Stimulated activated CD4-positive, alpha-beta T cell treated with anti-CD3 and anti-CD28 coated beads, Interleukin-1b, Interleukin-23, amount 100 ng/mL, for 4 hours (primary cell): Measurements from ENCODE around the gene NTM.

Experiments used
- DNase-seq, 2 donors: peaks; one replicate each; pipeline ENCODE4 v3.0.0-alpha.2; 2020; ENCODE audit warnings: low read depth in 2 of 2

The NTM gene

DNA sequence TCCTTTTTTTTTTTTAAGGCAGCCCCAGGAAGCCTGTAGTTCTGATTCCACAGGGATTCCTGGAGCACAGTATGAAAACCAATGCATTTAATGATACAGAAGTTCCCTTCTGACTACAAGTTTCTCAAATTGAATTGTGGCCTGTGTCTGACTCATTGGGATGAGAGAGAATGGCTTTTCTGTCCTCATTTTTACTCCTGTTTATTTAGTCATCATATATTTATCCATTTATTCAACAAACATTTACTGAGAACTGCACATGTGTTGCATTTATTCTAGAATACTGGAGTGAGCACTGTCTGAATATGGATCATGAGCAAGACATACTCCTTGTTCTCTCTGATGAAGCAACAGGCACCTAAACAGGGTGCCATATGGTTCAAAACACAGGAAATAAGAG is 231.2 kb downstream of the NTM start:
- no peak for DNase-seq

DNA sequence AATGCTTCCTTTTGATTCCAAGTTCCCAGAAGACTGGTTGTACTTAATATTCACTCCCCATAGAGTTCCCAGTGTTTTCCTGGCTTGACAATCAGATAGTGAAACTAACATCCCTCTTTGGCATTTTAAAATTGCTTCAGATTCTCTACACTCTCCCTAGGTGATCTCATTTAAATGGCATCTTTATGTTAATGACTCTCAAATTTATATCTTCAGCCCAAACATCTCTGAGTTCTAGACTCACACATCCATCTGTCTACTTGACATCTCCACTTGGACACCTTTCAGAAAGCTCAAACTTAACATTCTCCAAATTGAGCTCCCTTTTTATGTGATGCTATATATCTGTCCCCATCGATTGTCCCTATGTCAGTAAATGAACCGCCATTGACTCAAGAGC is 232.0 kb downstream of the NTM start:
- DNase-seq, result no peak

DNA sequence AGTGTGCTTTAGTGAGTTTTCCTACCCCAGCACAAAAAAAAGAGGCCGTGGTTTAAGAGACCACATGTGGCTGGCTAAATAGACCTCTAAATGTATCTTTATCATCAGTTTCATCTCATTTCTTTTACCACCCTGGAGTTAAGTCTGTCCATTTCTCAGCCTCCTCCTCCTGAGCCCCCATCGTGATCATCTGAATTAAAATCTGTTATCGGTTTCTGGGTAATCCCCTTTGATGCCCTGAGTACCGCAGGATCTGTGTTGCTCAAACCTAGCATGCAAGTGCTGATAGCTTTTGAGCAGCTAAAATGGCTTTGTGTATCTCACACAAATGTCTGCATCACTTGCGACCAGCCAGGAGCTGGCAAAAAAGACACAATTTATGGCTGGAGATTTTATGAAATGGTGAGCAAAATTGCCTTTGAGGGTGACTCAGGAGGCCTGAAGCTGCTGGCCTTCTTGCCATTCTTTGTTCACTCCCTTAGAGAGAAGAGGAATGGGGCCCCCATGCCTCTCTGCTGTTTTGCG is 236.5 kb downstream of the NTM start:
- DNase-seq, result no peak

DNA sequence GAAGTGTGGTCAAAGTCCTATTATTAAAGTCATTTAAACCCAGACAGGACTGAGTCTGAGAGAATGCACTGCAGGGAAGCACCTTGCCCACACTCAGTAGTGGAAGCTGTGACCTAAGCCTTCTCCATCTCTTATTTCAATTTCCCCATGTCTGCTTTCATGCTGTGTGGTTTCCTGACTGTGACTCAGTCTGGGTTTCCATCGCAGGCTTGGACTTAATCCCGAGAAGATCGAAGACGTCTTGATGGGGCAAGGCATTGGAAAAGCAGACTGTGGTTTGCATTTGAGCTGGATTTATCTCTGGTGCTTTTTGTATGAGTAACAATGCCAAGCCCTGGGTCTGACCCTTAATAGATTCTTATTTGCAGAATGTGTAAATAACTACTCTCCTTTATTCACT is 238.9 kb downstream of the NTM start:
- no peak for DNase-seq

DNA sequence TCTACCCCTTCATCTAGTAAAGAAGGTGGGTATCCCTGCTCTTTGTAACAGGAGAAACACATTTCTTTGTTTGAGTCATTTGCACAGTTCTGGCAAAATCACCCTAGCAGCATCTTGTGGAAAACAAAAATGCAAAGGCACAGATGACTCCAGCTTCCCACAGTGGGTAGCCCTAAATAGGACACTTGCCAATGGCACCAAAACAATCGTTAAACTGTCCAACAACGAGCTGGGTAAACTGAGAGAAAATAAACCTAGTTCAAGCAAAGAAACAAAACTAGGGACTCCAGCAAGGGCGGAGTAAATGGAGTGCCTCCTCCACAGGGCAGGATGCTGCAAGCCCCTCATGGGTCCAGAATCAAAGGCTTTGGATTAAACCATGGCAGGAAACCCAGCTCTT is 239.5 kb downstream of the NTM start:
- no peak for DNase-seq

DNA sequence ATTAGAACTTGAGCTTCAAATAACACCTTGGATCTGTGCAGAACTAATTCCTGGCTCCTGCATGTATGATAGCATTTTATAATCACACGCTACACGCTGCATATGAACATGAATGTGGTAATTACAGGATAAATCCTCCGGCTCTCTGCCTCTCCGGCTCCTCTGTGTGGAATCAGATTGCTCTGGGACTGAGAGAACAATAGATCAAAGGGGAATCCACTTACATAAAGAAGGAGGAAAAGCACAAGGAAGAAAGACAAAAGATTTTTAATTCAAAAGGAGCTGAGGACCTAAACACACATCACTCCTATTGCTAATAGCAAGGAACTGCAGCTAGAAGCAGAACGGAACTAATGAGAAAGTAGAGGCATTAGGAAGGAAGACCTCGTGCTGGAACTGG is 240.9 kb downstream of the NTM start:
- no peak for DNase-seq

DNA sequence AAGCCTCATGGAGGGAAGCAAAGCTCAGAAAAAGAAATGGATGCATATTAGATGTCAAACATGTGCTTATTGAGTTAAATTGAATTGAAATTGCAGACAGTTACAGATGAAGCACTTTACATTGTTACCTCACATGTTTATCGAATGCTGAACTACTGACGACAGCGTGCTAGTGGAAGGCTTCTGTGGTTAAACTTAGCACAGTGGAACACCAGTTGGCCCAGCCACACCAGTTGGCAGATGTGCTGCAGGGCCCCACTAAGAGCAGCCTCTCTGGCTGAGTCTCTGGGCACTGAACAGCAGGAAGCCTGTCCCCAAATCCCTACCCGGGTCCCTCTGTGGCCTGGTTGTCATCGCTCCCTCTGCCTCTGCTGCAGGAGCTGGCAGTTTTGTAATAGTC is 242.1 kb downstream of the NTM start:
- DNase-seq, result no peak

DNA sequence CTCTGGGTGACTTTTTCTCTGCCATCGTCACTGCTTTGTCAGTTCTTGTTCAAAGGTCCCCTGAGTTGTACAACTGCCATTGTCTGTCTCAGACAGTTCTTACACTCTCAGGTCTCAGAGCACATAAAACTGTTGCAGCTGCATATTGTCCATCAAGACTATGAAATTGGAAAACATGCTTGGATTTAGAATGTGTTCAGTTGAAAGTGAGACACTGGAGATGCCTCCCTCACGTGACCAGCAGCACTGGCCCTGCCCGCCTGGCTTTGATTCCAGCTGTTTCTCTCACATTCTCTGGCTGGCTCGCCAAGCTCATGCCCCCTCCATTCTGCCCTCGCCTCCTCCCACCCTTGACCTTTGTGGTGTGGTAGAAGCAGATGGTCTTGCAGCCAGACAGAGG is 244.2 kb downstream of the NTM start:
- DNase-seq, result no peak

DNA sequence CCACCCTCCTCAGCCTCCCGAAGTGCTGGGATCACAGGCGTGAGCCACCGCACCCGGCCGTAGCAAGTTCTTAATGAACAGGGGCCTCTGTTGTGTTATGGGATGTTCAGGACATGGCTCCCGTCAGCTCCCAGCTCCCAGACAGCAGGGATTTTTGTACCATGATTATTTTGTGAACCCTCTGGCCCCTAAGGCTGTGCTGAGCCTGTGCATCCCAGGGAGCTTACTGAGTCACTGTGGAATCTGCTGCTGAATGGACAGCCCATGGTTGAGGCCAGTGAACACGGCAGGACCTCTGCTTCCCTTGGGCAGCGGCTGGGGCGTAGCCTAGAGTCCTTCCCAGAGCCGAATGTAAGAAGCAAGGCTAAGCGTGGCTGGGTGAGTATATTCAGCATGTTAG is 245.2 kb downstream of the NTM start:
- DNase-seq, result no peak

DNA sequence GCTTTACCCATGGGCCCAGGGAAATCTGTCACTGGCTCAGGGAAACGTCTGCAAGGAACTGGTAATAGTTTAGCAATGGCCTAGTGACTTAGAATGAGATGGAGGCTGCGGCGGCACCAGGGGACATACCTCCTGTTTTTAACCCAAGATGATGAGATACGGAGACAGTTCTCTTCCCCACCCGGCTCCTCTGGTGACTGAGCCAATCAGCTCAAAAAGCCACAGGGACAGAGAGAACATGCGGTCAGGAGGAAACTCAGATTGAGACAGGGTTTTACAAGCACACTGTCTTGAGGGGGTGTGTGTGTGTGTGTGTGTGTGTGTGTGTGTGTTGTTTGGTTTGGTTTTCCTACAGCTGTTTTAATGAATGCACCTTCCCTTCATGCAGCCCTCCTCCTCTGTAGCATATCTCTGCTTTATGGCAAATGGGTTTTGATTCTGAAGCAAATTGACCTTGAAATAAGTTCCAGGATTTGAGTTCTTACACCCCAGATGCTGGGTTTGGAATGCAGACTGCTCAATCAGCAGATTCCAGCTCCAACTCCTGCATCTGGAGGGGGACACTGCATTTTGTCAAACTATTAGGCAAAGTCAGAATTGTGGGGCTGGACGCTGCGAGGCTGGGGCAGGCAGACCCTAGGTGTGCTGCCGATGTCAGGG is 246.2 kb downstream of the NTM start:
- DNase-seq, result no peak

DNA sequence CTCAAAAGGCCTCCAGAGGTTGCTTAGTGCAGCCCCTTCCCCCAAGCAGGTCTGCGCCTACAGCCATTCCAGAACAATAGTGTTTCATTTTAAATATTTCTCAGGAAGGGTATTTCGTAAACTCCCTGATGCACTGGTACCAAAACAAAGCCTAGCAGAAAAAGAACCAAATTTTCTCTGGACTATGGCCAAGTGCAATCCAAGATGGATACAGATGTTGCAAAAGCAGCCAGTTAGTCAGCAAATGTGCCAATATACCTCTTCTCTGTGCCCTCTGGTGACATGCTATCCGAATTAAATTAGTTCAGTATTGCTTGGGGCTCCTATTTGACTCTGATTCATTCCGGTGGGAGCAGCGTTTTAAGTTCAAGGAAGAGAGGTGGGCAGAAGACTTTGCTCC is 247.8 kb downstream of the NTM start:
- no peak for DNase-seq

DNA sequence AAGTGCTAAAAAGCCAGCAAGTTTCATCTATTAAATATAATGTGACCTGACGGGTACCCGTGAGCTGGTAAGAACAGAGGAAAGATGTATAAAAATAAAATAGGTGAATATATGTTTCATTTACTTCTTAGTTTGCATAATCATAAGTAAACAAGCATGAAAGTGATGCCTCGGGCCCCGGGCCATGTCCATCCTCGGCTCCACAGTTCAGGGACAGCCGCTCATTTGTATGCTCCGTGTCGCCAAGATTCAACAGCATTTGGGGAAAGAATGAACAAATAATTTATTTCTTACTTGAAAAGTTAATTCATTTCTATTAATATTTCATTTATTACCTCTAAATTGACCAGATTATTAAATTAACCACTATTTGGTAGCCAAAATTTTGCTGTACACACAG is 251.8 kb downstream of the NTM start:
- no peak for DNase-seq

DNA sequence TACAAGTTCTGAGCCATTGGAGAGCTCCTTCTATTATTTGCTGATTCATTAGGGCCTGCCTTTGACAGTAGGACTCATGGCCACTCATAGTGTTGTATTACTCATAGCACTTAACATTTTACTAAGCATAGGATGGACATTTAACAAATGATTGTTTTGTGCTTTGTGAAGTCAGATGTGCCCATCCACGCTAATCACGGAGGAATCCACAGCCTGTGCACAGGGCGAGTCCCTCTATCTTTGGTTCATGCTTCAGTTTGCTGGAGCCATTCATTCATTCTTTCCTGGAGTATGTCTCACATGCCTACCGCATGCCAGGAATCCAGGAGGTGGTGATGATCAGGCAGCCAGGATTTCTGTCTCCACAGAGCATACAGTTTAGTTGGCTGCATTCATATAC is 254.1 kb downstream of the NTM start:
- DNase-seq, result no peak

DNA sequence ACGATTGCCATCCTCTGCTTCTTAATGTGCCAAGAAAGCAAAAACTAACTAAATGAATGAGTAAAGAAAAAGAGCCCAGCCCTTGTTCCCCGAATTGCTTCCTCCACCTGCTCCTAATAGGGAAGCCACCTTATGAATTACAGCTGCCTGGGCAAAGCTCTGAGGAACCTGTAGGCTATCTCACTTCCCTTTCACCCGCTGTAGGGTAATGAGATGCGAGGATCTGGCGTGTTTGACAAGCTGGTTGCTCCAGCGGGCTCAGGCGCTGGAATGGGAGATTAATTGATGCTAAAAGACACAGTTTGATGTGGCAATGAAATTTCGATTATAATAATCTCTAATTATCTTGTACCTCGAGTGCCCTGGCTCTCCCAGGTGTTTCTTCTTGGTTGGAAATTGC is 256.4 kb downstream of the NTM start:
- no peak for DNase-seq

DNA sequence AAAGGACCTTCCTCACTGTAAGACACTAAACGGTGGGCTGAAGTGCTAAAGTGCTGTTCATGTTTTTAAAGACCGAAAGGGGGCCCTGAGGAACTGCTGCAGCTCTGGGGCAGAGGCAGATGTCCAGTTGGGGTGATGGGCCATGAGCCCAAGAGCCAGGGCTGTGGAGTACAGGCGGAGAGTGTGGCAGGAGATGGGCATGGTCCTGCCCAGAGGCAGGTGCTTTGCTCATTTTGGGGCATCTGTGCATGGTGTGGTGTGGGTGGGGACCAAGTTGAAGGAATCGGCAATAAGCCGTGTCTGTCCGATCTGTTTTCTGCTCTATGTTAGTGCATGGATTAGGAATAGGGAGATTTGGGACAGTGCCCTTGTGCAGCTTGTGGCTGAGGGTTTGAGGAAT is 258.3 kb downstream of the NTM start:
- no peak for DNase-seq

DNA sequence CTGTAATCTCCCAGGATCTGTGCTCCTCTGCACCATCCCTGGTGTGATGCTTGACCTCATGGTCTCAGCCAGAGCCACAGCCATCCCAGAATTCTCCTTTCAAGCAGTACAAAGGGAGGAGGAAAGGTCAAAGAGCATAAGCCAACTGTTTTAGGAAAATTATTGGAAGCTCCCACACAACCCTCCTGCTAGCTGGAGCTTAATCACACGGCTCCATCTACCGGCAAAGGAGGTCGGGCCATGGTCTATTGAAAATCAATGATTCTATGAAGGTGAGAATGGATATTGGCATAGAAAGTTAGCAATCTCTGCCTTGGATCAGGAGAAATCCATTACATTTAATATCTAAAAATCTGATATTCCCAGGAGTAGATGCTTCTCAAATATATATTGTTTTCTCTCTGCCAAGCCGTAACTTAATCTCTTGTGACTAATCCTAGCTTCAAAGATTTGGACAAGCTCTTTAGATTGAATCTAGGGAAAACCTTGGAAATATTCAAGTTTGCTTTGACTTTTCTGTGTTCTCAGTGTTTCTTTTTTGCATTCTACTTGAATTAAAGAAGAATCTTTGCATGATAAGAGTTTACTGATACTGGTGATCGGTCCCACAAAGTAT is 259.6 kb downstream of the NTM start:
- DNase-seq, result no peak

DNA sequence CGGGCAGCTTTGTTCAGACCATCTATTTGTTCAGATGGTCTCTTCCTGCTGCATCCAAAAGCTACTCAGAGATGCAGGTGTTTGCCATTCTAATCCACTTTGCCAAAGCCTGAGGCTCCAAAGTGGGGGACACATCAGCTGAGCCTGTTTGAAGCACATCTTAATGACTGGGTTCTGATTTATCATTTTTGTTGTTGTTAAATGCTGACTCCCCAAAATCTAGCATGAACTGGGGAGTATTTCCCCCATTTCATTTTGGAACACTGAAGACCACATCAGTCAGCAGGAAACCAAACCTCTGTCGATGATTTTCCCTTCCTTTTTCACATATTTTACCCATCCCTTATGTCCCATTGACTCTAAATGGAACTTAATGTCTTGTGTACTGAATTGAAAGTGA is 262.6 kb downstream of the NTM start:
- DNase-seq, result no peak

DNA sequence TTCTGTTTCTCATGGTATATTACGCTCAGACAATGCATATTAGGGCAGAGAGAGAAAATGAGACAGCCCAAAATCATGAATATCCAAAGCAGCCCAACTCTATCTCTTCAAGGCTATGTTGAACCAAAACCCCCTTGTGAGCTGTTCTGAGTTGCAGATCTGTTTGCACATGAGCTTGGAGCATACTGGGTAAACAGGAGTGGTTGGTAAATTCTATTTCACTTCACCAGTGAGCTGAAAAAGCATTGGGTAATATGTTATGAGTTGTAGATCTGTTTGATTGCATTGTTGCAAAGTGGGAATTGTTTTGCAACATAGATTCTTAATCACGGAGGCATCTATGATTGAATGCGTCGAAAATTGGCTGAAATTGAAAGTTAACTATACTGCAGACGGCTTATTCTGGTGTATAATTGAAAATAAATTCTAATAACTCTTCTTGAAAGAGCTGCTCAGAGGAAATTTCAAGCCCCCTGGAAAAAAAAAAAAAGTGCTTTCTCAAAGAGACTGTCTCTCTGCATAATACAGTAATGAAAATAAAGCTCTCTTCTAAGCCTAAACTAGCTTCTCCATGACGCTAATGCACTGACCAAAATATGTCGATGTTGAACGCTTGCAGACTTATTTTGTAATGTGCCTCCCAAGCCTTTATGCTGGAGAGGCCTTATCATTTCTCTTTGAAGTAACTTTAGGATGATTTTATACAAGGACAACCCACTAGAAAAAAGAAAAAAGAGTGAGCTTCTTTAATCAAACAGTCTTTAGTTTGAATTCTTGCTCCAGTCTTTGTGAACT is 263.7 kb downstream of the NTM start:
- no peak for DNase-seq

DNA sequence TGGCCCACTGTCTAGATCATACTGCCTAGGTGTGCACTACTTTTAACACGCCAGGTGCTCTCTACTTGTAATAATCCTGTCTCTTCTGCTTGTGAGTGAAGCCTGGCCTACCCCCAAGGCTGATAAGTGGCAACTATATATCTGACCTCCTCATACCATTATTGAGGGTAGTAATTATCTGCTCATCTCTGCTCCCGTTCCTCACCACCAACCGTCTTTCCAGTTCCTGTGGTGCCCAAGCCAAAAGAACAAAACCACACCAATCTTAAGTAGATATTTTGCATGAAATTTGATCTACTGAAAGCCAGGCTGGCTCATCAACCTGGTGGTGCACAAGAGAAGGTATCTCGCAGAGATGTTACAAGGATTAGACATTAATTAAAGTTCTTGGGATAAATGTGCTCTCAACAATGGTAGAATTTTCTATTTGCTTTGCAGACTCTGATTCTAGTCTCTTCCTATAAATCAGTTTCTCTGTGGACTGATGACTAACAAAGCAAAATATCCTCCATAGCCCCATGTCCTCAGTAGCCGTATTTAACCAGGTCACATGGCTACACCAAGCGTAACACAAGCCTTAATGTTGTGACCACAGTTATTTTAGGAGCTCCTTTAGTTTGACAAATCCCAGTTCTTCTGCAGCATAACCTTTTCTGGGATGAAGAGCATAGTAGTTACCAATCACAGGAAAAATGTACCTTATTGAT is 267.2 kb downstream of the NTM start:
- no peak for DNase-seq

DNA sequence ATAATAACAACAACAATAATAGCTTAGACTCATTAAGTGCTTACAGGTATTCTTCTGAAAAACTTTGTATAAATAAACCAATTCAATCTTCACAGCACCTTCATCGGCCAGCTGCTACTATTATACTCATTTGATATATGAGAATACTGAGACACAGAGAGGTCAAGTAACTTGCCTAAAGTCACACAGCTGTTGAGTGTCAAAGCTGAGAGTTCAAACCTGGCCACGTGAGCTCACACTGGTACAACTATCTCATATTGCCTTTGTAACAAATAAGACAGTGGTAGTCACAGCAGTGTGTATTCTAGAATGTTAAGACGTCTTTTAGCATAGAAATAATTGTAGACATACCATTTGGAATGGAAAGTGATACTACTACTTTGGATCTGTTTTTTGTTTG is 268.5 kb downstream of the NTM start:
- DNase-seq, result no peak

DNA sequence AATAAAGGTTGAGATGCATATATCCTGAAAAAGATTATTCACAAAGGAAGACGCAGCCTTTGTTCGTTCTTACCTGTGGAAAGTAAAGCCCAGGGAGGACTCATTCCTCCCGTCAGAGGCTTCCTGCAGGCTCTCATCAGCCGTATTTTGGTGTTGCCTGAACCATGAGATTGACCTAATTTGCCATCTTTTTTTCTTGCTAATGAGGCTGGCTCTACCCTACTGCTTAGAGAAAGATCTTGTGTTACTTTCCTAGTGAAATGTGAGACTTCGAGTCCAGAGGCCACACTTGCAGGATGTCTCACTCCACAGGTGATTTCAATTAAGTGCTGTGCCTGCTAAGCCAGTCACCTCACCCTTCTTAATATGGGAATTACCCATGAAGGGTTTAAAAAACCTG is 269.9 kb downstream of the NTM start:
- DNase-seq, result no peak

DNA sequence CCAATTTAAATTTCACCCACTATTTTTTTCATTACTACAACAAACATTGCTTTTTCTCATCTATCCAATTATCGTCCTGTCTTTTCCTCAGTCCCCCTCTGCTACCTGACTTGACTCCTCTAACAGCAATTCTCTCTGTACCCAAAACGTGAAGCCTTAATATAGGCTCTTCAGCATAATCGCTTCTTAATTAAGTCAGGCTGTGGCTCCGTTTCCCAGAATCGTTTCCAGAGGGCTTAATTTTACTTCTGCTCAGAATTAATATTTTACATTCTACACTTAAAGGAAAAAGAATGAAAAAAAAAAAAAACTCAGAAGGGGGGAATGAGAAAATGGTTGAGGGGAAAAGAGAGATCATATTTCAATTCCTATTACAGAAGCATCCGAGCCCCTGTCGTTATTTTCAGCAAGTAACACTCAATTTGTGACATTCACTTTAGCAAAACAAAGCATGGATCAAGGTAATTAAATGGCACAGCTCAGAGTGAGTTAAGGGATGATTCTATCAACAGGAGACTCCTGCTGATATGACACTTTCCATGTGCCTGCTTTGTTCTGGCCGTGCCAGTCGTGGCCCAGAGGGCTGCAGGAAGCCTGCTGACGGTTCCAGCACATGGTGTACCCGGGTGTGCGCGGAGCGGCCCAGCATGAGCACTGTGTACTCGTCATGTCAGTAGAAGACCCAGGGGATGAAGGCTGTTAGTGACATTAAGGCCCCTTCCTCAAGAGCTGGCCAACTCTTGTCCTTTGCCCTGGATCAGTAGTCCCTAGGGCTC is 272.5 kb downstream of the NTM start:
- DNase-seq, result no peak
